HCT116 (cell line): ENCODE measurements around the gene ASCC1. TPM values are rescaled to one million over a fixed set of nuclear protein-coding genes. Genes with fewer than 3 reads are reported as not detected.

Experiments used
- ATAC-seq: fragments of 200-7000 bp; cut with Tn5 transposase; 2 replicates; pipeline ENCODE4 v1.9.1; 2020; ENCODE audit warnings: mild to moderate bottlenecking, moderate library complexity
- BruUV-seq: library from RNA; stranded (reverse); fragments of 400-500 nt; replicated peaks from 2 replicates; lab custom pipeline; 2021; lab: Mats Ljungman, UMichigan
- CTCF ChIA-PET: fragments of 300-600 bp; sonication (Branson Sonifier 250); formaldehyde crosslinking; loops from one replicate; lab custom pipeline; 2021; ENCODE audit warnings: antibody characterized with exemption; lab: Charles Lee
- POLR2A ChIA-PET: fragments of 300-600, 350-600 bp; sonication (Branson Sonifier 250); formaldehyde crosslinking; loops from one replicate; lab custom pipeline; 2021; ENCODE audit warnings: antibody characterized with exemption; lab: Charles Lee
- RAD21 ChIA-PET, 2 experiments: fragments of 300-600 bp; sonication (Branson Sonifier 250); formaldehyde crosslinking; loops; one replicate each; lab custom pipeline; 2023; ENCODE audit warnings: low total read pairs in 2 of 2; ENCODE audit not compliant: uncharacterized antibody in 2 of 2, unreplicated experiment in 2 of 2, low non-redundant PET in 1 of 2; lab: Charles Lee
- DNase-seq: peaks from one replicate; pipeline ENCODE4 v3.0.0-alpha.2; 2010; ENCODE audit warnings: low read depth, low spot score
- H2AFZ ChIP-seq: fragments of 200-600 bp; shearing (Covaris generic), sonication (generic); 2 replicates; pipeline ENCODE4 v1.6.1; 2017; ENCODE audit warnings: low read depth, mixed run types, mixed read lengths, antibody characterized with exemption, low read length; ENCODE audit not compliant: poor library complexity, severe bottlenecking
- H3K27ac ChIP-seq: 2 replicates; pipeline ENCODE4 v1.5.1; 2012; ENCODE audit warnings: low read depth, low read length
- H3K27me3 ChIP-seq: fragments of 200-600 bp; sonication (generic); 2 replicates; pipeline ENCODE4 v1.6.1; 2016; ENCODE audit warnings: mixed run types, low read length, mixed read lengths; ENCODE audit not compliant: insufficient read depth
- H3K36me3 ChIP-seq, 2 experiments: fragments of 200-500 bp in 1 of 2; fragments of 200-600 bp in 1 of 2; sonication (Bioruptor generic) in 1 of 2; sonication (generic) in 1 of 2; 2 replicates each; pipeline versions ENCODE4 v1.5.1 to v1.6.1; 2014 to 2016; ENCODE audit warnings: low read length in 2 of 2, inconsistent platforms in 1 of 2, mixed read lengths in 1 of 2, mixed run types in 1 of 2; ENCODE audit not compliant: insufficient read depth in 2 of 2, control insufficient read depth in 1 of 2
- H3K4me1 ChIP-seq, 2 experiments: fragments of 200-600 bp in 1 of 2; sonication (generic) in 1 of 2; 2 replicates each; pipeline versions ENCODE4 v1.5.1 to v1.6.1; 2012 to 2017; ENCODE audit warnings: low read length in 2 of 2, inconsistent platforms in 1 of 2, mild to moderate bottlenecking in 1 of 2, mixed read lengths in 1 of 2, mixed run types in 1 of 2, moderate library complexity in 1 of 2; ENCODE audit not compliant: insufficient read depth in 2 of 2, control insufficient read depth in 1 of 2
- H3K4me2 ChIP-seq: fragments of 200-600 bp; sonication (generic); 2 replicates; pipeline ENCODE4 v1.6.1; 2017; ENCODE audit warnings: mixed run types, low read length, mixed read lengths
- H3K4me3 ChIP-seq, 2 experiments: fragments of 200-600 bp in 1 of 2; sonication (generic) in 1 of 2; replicated peaks in 1 of 2; 2 replicates each; pipeline ENCODE4 v1.5.1; 2011 to 2016; ENCODE audit warnings: low read length in 2 of 2, control low read depth in 1 of 2, low read depth in 1 of 2, mild to moderate bottlenecking in 1 of 2, mixed read lengths in 1 of 2, mixed run types in 1 of 2
- H3K79me2 ChIP-seq: fragments of 200-600 bp; sonication (generic); 2 replicates; pipeline ENCODE4 v1.6.1; 2017; ENCODE audit warnings: mild to moderate bottlenecking, mixed run types, low read length, moderate library complexity, mixed read lengths; ENCODE audit not compliant: insufficient read depth
- H3K9ac ChIP-seq: fragments of 200-600 bp; sonication (generic); 2 replicates; pipeline ENCODE4 v1.6.1; 2016; ENCODE audit warnings: low read length, mixed read lengths
- H3K9me2 ChIP-seq: fragments of 200-600 bp; sonication (generic), shearing (Covaris generic); 2 replicates; pipeline ENCODE4 v1.6.1; 2017; ENCODE audit warnings: mixed run types, mild to moderate bottlenecking, moderate library complexity; ENCODE audit not compliant: insufficient read depth
- H3K9me3 ChIP-seq, 2 experiments: fragments of 200-500 bp in 1 of 2; fragments of 200-600 bp in 1 of 2; sonication (Bioruptor generic) in 1 of 2; sonication (generic) in 1 of 2; 2 replicates each; pipeline ENCODE4 v1.6.1; 2014 to 2017; ENCODE audit warnings: low read length in 2 of 2, mixed read lengths in 2 of 2, inconsistent platforms in 1 of 2, low read depth in 1 of 2, mild to moderate bottlenecking in 1 of 2, mixed run types in 1 of 2, moderate library complexity in 1 of 2; ENCODE audit not compliant: control insufficient read depth in 1 of 2, insufficient read depth in 1 of 2
- H4K20me1 ChIP-seq: fragments of 200-600 bp; sonication (generic), shearing (Covaris generic); 2 replicates; pipeline ENCODE4 v1.6.1; 2017; ENCODE audit warnings: mixed run types, mild to moderate bottlenecking, moderate library complexity; ENCODE audit not compliant: insufficient read depth
- CBX3 ChIP-seq: IDR thresholded peaks from 2 replicates; pipeline ENCODE4 v1.6.1; 2012; ENCODE audit warnings: low read depth
- CEBPB ChIP-seq: IDR thresholded peaks from 2 replicates; pipeline ENCODE4 v1.6.1; 2012; ENCODE audit warnings: low read depth
- CTCF ChIP-seq, 3 experiments: fragments of 200-600 bp in 1 of 3; sonication (generic) in 1 of 3; IDR thresholded peaks in 2 of 3; conservative IDR thresholded peaks in 1 of 3; 2 replicates each; pipeline ENCODE4 v1.5.1; 2012 to 2017; ENCODE audit warnings: low read depth in 2 of 3, low read length in 2 of 3, antibody characterized with exemption in 1 of 3, borderline replicate concordance in 1 of 3, control low read depth in 1 of 3, mild to moderate bottlenecking in 1 of 3, mixed read lengths in 1 of 3, mixed run types in 1 of 3, moderate library complexity in 1 of 3; ENCODE audit not compliant: insufficient read depth in 1 of 3
- EGR1 ChIP-seq: IDR thresholded peaks from 2 replicates; pipeline ENCODE4 v1.6.1; 2012; ENCODE audit warnings: low read depth
- EZH2 ChIP-seq: fragments of 200-600 bp; sonication (generic); IDR thresholded peaks from 2 replicates; pipeline ENCODE4 v1.6.1; 2017; ENCODE audit warnings: antibody characterized with exemption, mixed run types
- FOSL1 ChIP-seq: IDR thresholded peaks from 2 replicates; pipeline ENCODE4 v1.6.1; 2012; ENCODE audit warnings: low read depth
- JUND ChIP-seq: IDR thresholded peaks from 2 replicates; pipeline ENCODE4 v1.6.1; 2012
- MAX ChIP-seq: IDR thresholded peaks from 2 replicates; pipeline ENCODE4 v1.6.1; 2012
- POLR2A ChIP-seq: IDR thresholded peaks from 2 replicates; pipeline ENCODE4 v1.7.0; 2011; ENCODE audit warnings: borderline replicate concordance; ENCODE audit not compliant: insufficient read depth, insufficient read length; ENCODE audit errors: extremely low read depth
- RAD21 ChIP-seq: IDR thresholded peaks from 2 replicates; pipeline ENCODE4 v1.6.1; 2012; ENCODE audit warnings: low read depth, mild to moderate bottlenecking
- SP1 ChIP-seq: IDR thresholded peaks from 2 replicates; pipeline ENCODE4 v1.6.1; 2012; ENCODE audit warnings: low read depth
- YY1 ChIP-seq: IDR thresholded peaks from 2 replicates; pipeline ENCODE4 v1.6.1; 2011; ENCODE audit warnings: low read length, low read depth, moderate library complexity, mild to moderate bottlenecking; ENCODE audit not compliant: insufficient replicate concordance; ENCODE audit errors: extremely low read depth
- ZFX ChIP-seq: fragments of 450-650 bp; IDR thresholded peaks from 2 replicates; pipeline ENCODE4 v1.6.1; 2017
- ZNF274 ChIP-seq: fragments of 200-500 bp; sonication (Bioruptor generic); IDR thresholded peaks from 2 replicates; pipeline ENCODE4 v1.6.1; 2014; ENCODE audit warnings: mild to moderate bottlenecking, low read depth, low read length, inconsistent platforms
- intact Hi-C: fragments of 100-400 bp; cut with micrococcal nuclease; formaldehyde crosslinking; loops from 2 replicates; pipeline ENCODE4 v1.10.0; 2022
- total RNA-seq: library from RNA; stranded (reverse); gene quantifications from one replicate; pipeline ENCODE4 v1.2.1, GENCODE V29; 2021; ENCODE audit not compliant: unreplicated experiment

ASCC1 gene
- total RNA-seq, 1 experiment from 2014 or later, result 34.5 TPM

GRCh38 chr10:72095195-72095594, 120.9 kb downstream of the ASCC1 start:
- no peaks in the 10 kb centered on the region for H4K20me1 ChIP-seq
- CTCF ChIA-PET, result no interaction called here
- H3K36me3 ChIP-seq, result no peaks in the 10 kb centered on the region
- RAD21 ChIA-PET, result no interaction called here
- ATAC-seq (no peak), DNase-seq (no peak)
- intact Hi-C loops, result no loop called here
- POLR2A ChIA-PET, result no interaction called here
- TF ChIP-seq ZNF274 (no peak), POLR2A (no peak), EGR1 (no peak), RAD21 (no peak), MAX (no peak), JUND (no peak), ZFX (no peak), FOSL1 (no peak), CBX3 (no peak), SP1 (no peak), YY1 (no peak), CTCF (IDR thresholded peaks at IDR 0.05 in 2 of 3, conservative IDR thresholded peaks at IDR 0.05 in 1 of 3; ENCODE audit: borderline replicate concordance in 1 of 3, insufficient read depth in 1 of 3, low read depth in 2 of 3, low read length in 2 of 3) (no peak), CEBPB (no peak), EZH2 (no peak)
- BruUV-seq, result no TSS peak
- no peaks in the 10 kb centered on the region for H3K27me3 ChIP-seq
- H3K9me2 ChIP-seq, result no peaks in the 10 kb centered on the region
- H3K9me3 ChIP-seq, result no peaks in the 10 kb centered on the region
- no peak overlapping the region for H2AFZ ChIP-seq
- H3K27ac ChIP-seq, result no peak overlapping the region
- peaks cover 36 to 46% of the 10 kb centered on the region in 2 experiments for H3K4me1 ChIP-seq
- H3K79me2 ChIP-seq, result no peaks in the 10 kb centered on the region
- H3K4me3 ChIP-seq, result no peak overlapping the region
- no peak overlapping the region for H3K9ac ChIP-seq
- H3K4me2 ChIP-seq, result no peak overlapping the region
